ENCODE measurements around the gene LURAP1L. TPM values are rescaled to one million over a fixed set of nuclear protein-coding genes. Genes with fewer than 3 reads are reported as not detected.

LURAP1L gene
- total and polyA plus RNA-seq, 7 experiments from 2014 or later, result not detected

GRCh38 chr9:12775679-12776512 is 1.1 kb downstream of the LURAP1L start:
- Mint-ChIP-seq H3K36me3 (peaks cover 0 to 7% (median 0%) of the 10 kb centered on the region in 5 donors), H3K27ac (no peak overlapping the region), H3K9me3 (peaks cover 0 to 13% (median 5%) of the 10 kb centered on the region in 11 donors), H3K27me3 (peaks cover 17 to 27% (median 22%) of the 10 kb centered on the region in 5 donors), H3K4me1 (peaks cover 0 to 13% (median 9%) of the 10 kb centered on the region in 7 donors), H3K4me3 (peak overlapping the region in 3 of 10 donors; percentile 7 to 78 (median 35))
- no peak overlapping the region for H3K4me3 ChIP-seq (ENCODE audit: low read length)
- no peaks in the 10 kb centered on the region for H3K4me1 ChIP-seq (ENCODE audit: control insufficient read depth in 2 of 2, insufficient read depth in 2 of 2, low read length in 2 of 2)
- H3K27me3 ChIP-seq (ENCODE audit: control insufficient read depth in 2 of 2, insufficient read depth in 2 of 2, low read length in 2 of 2), result no peaks in the 10 kb centered on the region
- intact Hi-C loops (cut with micrococcal nuclease), result no loop called here
- ChIA-PET POLR2A (no interaction called here), CTCF (no interaction called here)
- no peak overlapping the region for H3K27ac ChIP-seq (ENCODE audit: low read depth, low read length)
- DNase-seq (no peak), ATAC-seq (no peak)
- no peaks in the 10 kb centered on the region for H3K36me3 ChIP-seq (ENCODE audit: control insufficient read depth in 2 of 3, insufficient read depth in 3 of 3, low read length in 3 of 3)
- H3K9me3 ChIP-seq (ENCODE audit: control insufficient read depth in 2 of 3, low read length in 3 of 3), result no peaks in the 10 kb centered on the region

- intact Hi-C loops (cut with micrococcal nuclease), result no loop called here
- no peak overlapping the region for H3K4me3 ChIP-seq (ENCODE audit: low read length)
- H3K4me1 Mint-ChIP-seq, result peaks cover 0 to 13% (median 9%) of the 10 kb centered on the region in 7 donors
- H3K27ac Mint-ChIP-seq, result no peak overlapping the region
- H3K36me3 Mint-ChIP-seq, result peaks cover 0 to 5% (median 0%) of the 10 kb centered on the region in 5 donors
- H3K27ac ChIP-seq (ENCODE audit: low read depth, low read length), result no peak overlapping the region
- no peak for DNase-seq
- no peaks in the 10 kb centered on the region for H3K4me1 ChIP-seq (ENCODE audit: control insufficient read depth in 2 of 2, insufficient read depth in 2 of 2, low read length in 2 of 2)
- ChIA-PET POLR2A (no interaction called here), CTCF (no interaction called here)
- peaks cover 17 to 27% (median 22%) of the 10 kb centered on the region in 5 donors for H3K27me3 Mint-ChIP-seq
- no peaks in the 10 kb centered on the region for H3K9me3 ChIP-seq (ENCODE audit: control insufficient read depth in 2 of 3, low read length in 3 of 3)
- H3K9me3 Mint-ChIP-seq, result peaks cover 0 to 14% (median 5%) of the 10 kb centered on the region in 11 donors
- H3K4me3 Mint-ChIP-seq, result peak overlapping the region in 3 of 10 donors; percentile 7 to 58 (median 35)
- H3K27me3 ChIP-seq (ENCODE audit: control insufficient read depth in 2 of 2, insufficient read depth in 2 of 2, low read length in 2 of 2), result no peaks in the 10 kb centered on the region
- H3K36me3 ChIP-seq (ENCODE audit: control insufficient read depth in 2 of 3, insufficient read depth in 3 of 3, low read length in 3 of 3), result no peaks in the 10 kb centered on the region
- no peak for ATAC-seq
These were observed 1.8 kb downstream of the LURAP1L start for GRCh38 chr9:12776513-12777055.

GRCh38 chr9:12777121-12778022 is 2.6 kb downstream of the LURAP1L start:
- H3K27ac ChIP-seq (ENCODE audit: low read depth, low read length), result no peak overlapping the region
- H3K4me3 Mint-ChIP-seq, result no peak overlapping the region
- peaks cover 0 to 13% (median 9%) of the 10 kb centered on the region in 7 donors for H3K4me1 Mint-ChIP-seq
- H3K4me3 ChIP-seq (ENCODE audit: low read length), result no peak overlapping the region
- H3K9me3 ChIP-seq (ENCODE audit: control insufficient read depth in 2 of 3, low read length in 3 of 3), result no peaks in the 10 kb centered on the region
- H3K4me1 ChIP-seq (ENCODE audit: control insufficient read depth in 2 of 2, insufficient read depth in 2 of 2, low read length in 2 of 2), result no peaks in the 10 kb centered on the region
- intact Hi-C loops (cut with micrococcal nuclease), result no loop called here
- H3K27ac Mint-ChIP-seq, result no peak overlapping the region
- H3K36me3 Mint-ChIP-seq, result peaks cover 0 to 5% (median 0%) of the 10 kb centered on the region in 5 donors
- H3K36me3 ChIP-seq (ENCODE audit: control insufficient read depth in 2 of 3, insufficient read depth in 3 of 3, low read length in 3 of 3), result no peaks in the 10 kb centered on the region
- ChIA-PET CTCF (no interaction called here), POLR2A (no interaction called here)
- peaks cover 17 to 27% (median 22%) of the 10 kb centered on the region in 5 donors for H3K27me3 Mint-ChIP-seq
- H3K27me3 ChIP-seq (ENCODE audit: control insufficient read depth in 2 of 2, insufficient read depth in 2 of 2, low read length in 2 of 2), result no peaks in the 10 kb centered on the region
- no peak for DNase-seq
- peaks cover 0 to 14% (median 8%) of the 10 kb centered on the region in 11 donors for H3K9me3 Mint-ChIP-seq
- no peak for ATAC-seq

GRCh38 chr9:12778389-12778788 is 3.6 kb downstream of the LURAP1L start:
- POLR2A ChIA-PET, result no interaction called here
- intact Hi-C loops (cut with micrococcal nuclease), result no loop called here
- H3K4me1 Mint-ChIP-seq, result peaks cover 0 to 13% (median 9%) of the 10 kb centered on the region in 7 donors

GRCh38 chr9:12781226-12781733 is 6.5 kb downstream of the LURAP1L start:
- peaks cover 0 to 5% (median 0%) of the 10 kb centered on the region in 5 donors for H3K36me3 Mint-ChIP-seq
- Histone ChIP-seq H3K4me1 (ENCODE audit: control insufficient read depth in 2 of 2, insufficient read depth in 2 of 2, low read length in 2 of 2) (no peaks in the 10 kb centered on the region), H3K27ac (ENCODE audit: low read depth, low read length) (no peak overlapping the region), H3K27me3 (ENCODE audit: control insufficient read depth in 2 of 2, insufficient read depth in 2 of 2, low read length in 2 of 2) (no peaks in the 10 kb centered on the region), H3K9me3 (ENCODE audit: control insufficient read depth in 2 of 3, low read length in 3 of 3) (no peaks in the 10 kb centered on the region), H3K4me3 (ENCODE audit: low read length) (no peak overlapping the region), H3K36me3 (ENCODE audit: control insufficient read depth in 2 of 3, insufficient read depth in 3 of 3, low read length in 3 of 3) (no peaks in the 10 kb centered on the region)
- ATAC-seq, result no peak
- CTCF ChIA-PET, result no interaction called here
- no peak overlapping the region for H3K4me3 Mint-ChIP-seq
- POLR2A ChIA-PET, result no interaction called here
- peaks cover 7 to 10% (median 8%) of the 10 kb centered on the region in 5 donors for H3K27me3 Mint-ChIP-seq
- intact Hi-C loops (cut with micrococcal nuclease), result no loop called here
- H3K4me1 Mint-ChIP-seq, result peaks cover 0 to 5% (median 3%) of the 10 kb centered on the region in 7 donors
- peaks cover 0 to 26% (median 11%) of the 10 kb centered on the region in 11 donors for H3K9me3 Mint-ChIP-seq
- DNase-seq, result no peak
- H3K27ac Mint-ChIP-seq, result no peak overlapping the region

More at GRCh38 chr9:12778389-12778788, 3.6 kb downstream of the LURAP1L start:
- no peak overlapping the region for H3K27ac Mint-ChIP-seq
- H3K36me3 Mint-ChIP-seq, result peaks cover 0 to 5% (median 0%) of the 10 kb centered on the region in 5 donors
- no peak for DNase-seq
- H3K36me3 ChIP-seq (ENCODE audit: control insufficient read depth in 2 of 3, insufficient read depth in 3 of 3, low read length in 3 of 3), result no peaks in the 10 kb centered on the region
- H3K4me3 Mint-ChIP-seq, result no peak overlapping the region
- no peaks in the 10 kb centered on the region for H3K9me3 ChIP-seq (ENCODE audit: control insufficient read depth in 2 of 3, low read length in 3 of 3)
- H3K27me3 ChIP-seq (ENCODE audit: control insufficient read depth in 2 of 2, insufficient read depth in 2 of 2, low read length in 2 of 2), result no peaks in the 10 kb centered on the region
- no peaks in the 10 kb centered on the region for H3K4me1 ChIP-seq (ENCODE audit: control insufficient read depth in 2 of 2, insufficient read depth in 2 of 2, low read length in 2 of 2)
- no peak overlapping the region for H3K4me3 ChIP-seq (ENCODE audit: low read length)
- H3K27ac ChIP-seq (ENCODE audit: low read depth, low read length), result no peak overlapping the region
- peaks cover 17 to 24% (median 22%) of the 10 kb centered on the region in 5 donors for H3K27me3 Mint-ChIP-seq
- CTCF ChIA-PET, result no interaction called here
- H3K9me3 Mint-ChIP-seq, result peaks cover 0 to 17% (median 8%) of the 10 kb centered on the region in 11 donors
- no peak for ATAC-seq

GRCh38 chr9:12783767-12784460 is 9.1 kb downstream of the LURAP1L start:
- intact Hi-C loops (cut with micrococcal nuclease), result no loop called here
- Mint-ChIP-seq H3K4me1 (no peaks in the 10 kb centered on the region), H3K27me3 (no peaks in the 10 kb centered on the region), H3K27ac (no peak overlapping the region), H3K36me3 (no peaks in the 10 kb centered on the region), H3K9me3 (peaks cover 0 to 26% (median 8%) of the 10 kb centered on the region in 11 donors), H3K4me3 (no peak overlapping the region)
- Histone ChIP-seq H3K27ac (ENCODE audit: low read depth, low read length) (no peak overlapping the region), H3K36me3 (ENCODE audit: control insufficient read depth in 2 of 3, insufficient read depth in 3 of 3, low read length in 3 of 3) (no peaks in the 10 kb centered on the region), H3K4me1 (ENCODE audit: control insufficient read depth in 2 of 2, insufficient read depth in 2 of 2, low read length in 2 of 2) (no peaks in the 10 kb centered on the region), H3K4me3 (ENCODE audit: low read length) (no peak overlapping the region), H3K9me3 (ENCODE audit: control insufficient read depth in 2 of 3, low read length in 3 of 3) (no peaks in the 10 kb centered on the region), H3K27me3 (ENCODE audit: control insufficient read depth in 2 of 2, insufficient read depth in 2 of 2, low read length in 2 of 2) (no peaks in the 10 kb centered on the region)
- ATAC-seq (no peak), DNase-seq (no peak)
- CTCF ChIA-PET, result no interaction called here
- POLR2A ChIA-PET, result no interaction called here

Measured in naive thymus-derived CD4-positive, alpha-beta T cell (primary cell).